Left lung (tissue), 10 donors: Measurements from ENCODE around the gene ASIC1. TPM values are rescaled to one million over a fixed set of nuclear protein-coding genes. Genes with fewer than 3 reads are reported as not detected.

Experiments
- ATAC-seq: fragments of 200-7000 bp; cut with Tn5 transposase; one replicate; pipeline ENCODE4 v1.9.1; 2020; ENCODE audit warnings: moderate library complexity
- DNase-seq, 4 donors: peaks; one replicate each; pipeline ENCODE4 v3.0.0-alpha.2; 2013 to 2020
- H3K27ac ChIP-seq, 2 donors: fragments of 200-600 bp; sonication (generic) in 1 of 2; one replicate each; pipeline versions ENCODE4 v1.5.0 to v1.8.0; 2020 to 2021
- H3K27me3 ChIP-seq, 2 donors: fragments of 200-600 bp; sonication (generic) in 1 of 2; one replicate each; pipeline versions ENCODE4 v1.5.0 to v1.8.0; 2020 to 2021
- H3K36me3 ChIP-seq, 2 donors: fragments of 200-600 bp; sonication (generic) in 1 of 2; one replicate each; pipeline versions ENCODE4 v1.5.0 to v1.8.0; 2020 to 2021
- H3K4me1 ChIP-seq, 2 donors: fragments of 200-600 bp; one replicate each; pipeline ENCODE4 v1.8.0; 2021
- H3K4me3 ChIP-seq, 2 donors: fragments of 200-600 bp; sonication (generic) in 1 of 2; one replicate each; pipeline versions ENCODE4 v1.5.0 to v1.8.0; 2020 to 2021; ENCODE audit warnings: mild to moderate bottlenecking in 1 of 2
- H3K9me3 ChIP-seq, 2 donors: fragments of 200-600 bp; sonication (generic) in 1 of 2; one replicate each; pipeline versions ENCODE4 v1.5.0 to v1.8.0; 2020 to 2021
- intact Hi-C, 2 donors: fragments of 100-400 bp; cut with DNase I; formaldehyde crosslinking; loops; one replicate each; pipeline versions ENCODE4 v1.11.2 to v1.14.2; 2022
- polyA plus RNA-seq, 6 donors: library from polyadenylated mRNA; unstranded; fragments of 120-200 nt; gene quantifications; one replicate each; pipeline ENCODE4 v1.2.1, GENCODE V29; 2013; ENCODE audit not compliant: insufficient read length in 6 of 6
- total RNA-seq, 2 donors: library from RNA; stranded (reverse); fragmentation: NEBNext Ultra II Directional; extraction: Animal tissue kit (Norgen Biotek cat#: 25700); gene quantifications; one replicate each; pipeline ENCODE4 v1.2.1, GENCODE V29; 2021
- TF ChIP-seq, protein P1 (sequence below), 2 donors: fragments of 200-600 bp; sonication (generic) in 1 of 2; IDR thresholded peaks; one replicate each; pipeline versions ENCODE4 v1.5.0 to v1.8.0; 2021; ENCODE audit warnings: antibody characterized with exemption in 2 of 2
- donor health status: DM: no; HTN: yes; CAD: no.
- donor health status: DM: no; HTN: no; CAD: no.

ASIC1 gene
- total and polyA plus RNA-seq, 8 donors = 2.1 to 15.4 (median 8.7) TPM

DNA sequence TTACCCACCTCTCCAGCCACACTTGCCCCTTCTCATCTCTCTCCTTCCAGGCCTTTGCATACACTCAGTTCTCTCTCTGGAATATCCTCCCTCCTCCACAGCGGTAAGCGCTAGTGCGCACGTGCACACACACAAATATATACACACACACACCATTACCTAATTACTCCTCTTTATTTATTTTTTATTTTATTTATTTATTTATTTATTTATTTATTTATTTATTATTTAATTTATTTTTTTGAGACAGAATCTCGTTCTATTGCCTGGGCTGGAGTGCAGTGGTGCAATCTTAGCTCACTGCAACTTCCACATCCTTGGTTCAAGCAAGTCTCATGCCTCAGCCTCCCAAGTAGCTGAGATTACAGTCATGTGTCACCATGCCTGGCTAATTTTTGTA, 11.7 kb downstream of the ASIC1 start:
- ATAC-seq (no peak), DNase-seq (no peak)
- Histone ChIP-seq H3K9me3 (no peaks in the 10 kb centered on the region), H3K4me1 (peaks cover 3 to 8% of the 10 kb centered on the region in 2 donors), H3K27ac (no peak overlapping the region), H3K36me3 (no peaks in the 10 kb centered on the region), H3K4me3 (no peak overlapping the region), H3K27me3 (no peaks in the 10 kb centered on the region)
- intact Hi-C loops = no loop called here
- TF ChIP-seq, protein P1, sequence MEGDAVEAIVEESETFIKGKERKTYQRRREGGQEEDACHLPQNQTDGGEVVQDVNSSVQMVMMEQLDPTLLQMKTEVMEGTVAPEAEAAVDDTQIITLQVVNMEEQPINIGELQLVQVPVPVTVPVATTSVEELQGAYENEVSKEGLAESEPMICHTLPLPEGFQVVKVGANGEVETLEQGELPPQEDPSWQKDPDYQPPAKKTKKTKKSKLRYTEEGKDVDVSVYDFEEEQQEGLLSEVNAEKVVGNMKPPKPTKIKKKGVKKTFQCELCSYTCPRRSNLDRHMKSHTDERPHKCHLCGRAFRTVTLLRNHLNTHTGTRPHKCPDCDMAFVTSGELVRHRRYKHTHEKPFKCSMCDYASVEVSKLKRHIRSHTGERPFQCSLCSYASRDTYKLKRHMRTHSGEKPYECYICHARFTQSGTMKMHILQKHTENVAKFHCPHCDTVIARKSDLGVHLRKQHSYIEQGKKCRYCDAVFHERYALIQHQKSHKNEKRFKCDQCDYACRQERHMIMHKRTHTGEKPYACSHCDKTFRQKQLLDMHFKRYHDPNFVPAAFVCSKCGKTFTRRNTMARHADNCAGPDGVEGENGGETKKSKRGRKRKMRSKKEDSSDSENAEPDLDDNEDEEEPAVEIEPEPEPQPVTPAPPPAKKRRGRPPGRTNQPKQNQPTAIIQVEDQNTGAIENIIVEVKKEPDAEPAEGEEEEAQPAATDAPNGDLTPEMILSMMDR (IDR thresholded peaks at IDR 0.05) = no peak

DNA sequence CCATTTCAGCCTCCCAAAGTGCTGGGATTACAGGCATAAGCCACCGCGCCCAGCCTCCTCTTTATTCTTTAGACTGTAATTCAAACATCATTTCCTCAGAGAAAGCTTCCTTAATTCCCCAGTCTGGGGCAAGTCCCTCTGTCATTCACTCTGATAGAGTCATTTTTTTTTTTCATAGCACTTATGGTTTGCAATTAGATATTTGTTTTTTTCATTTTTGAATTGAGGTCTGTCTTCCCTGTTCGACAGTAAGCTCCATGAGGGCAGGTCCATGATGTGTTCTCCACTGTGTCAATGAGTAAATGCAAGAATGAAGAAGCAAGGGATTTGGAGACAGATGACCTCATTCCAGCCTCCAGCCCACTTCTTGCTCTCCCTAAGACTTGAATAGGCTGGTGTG, 12.1 kb downstream of the ASIC1 start:
- H3K27me3 ChIP-seq = no peaks in the 10 kb centered on the region
- DNase-seq (no peak), ATAC-seq (no peak)
- no peaks in the 10 kb centered on the region for H3K9me3 ChIP-seq
- no peaks in the 10 kb centered on the region for H3K36me3 ChIP-seq
- H3K27ac ChIP-seq = no peak overlapping the region
- intact Hi-C loops = no loop called here
- peaks cover 3 to 8% of the 10 kb centered on the region in 2 donors for H3K4me1 ChIP-seq
- H3K4me3 ChIP-seq = no peak overlapping the region
- TF ChIP-seq, protein P1 (IDR thresholded peaks at IDR 0.05) = no peak

DNA sequence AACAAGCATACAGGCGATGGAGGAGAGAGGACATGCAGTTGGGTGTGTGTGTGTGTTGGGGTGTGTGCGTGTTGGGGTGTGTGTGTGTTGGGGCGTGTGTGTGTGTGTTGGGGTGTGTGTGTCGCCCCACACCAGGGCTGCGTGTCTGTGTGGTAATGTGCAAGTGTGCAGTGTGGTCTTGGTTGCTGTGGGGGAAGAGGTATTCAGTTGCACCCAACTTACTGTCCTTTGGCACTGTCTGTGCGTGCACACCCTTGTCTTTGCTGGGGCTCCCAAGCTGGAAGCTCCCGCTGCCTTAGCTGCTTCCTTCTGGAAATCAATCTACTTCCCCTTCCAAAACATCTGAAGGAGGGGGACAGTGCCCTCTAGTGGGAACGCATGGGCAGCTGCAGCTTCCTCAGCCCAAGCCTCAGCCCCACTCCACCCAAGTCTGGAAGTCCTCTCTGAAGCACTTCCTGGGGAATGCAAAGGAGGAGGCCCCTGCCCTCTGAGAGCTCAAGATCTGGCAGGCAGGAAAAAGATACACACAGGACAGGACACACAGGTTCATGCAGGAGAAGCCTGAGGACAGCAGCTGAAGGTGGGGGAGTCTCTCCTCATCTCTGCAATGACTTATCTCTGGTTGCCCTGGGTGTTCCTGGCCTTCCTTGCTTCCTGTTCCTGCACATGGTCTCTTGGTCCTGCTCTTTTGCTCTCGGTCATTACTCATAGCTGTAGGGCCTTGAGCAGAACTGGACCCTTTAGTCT, 13.1 kb downstream of the ASIC1 start:
- Histone ChIP-seq H3K36me3 (no peaks in the 10 kb centered on the region), H3K9me3 (no peaks in the 10 kb centered on the region), H3K4me1 (peaks cover 3 to 14% of the 10 kb centered on the region in 2 donors), H3K27me3 (no peaks in the 10 kb centered on the region), H3K4me3 (no peak overlapping the region), H3K27ac (no peak overlapping the region)
- ATAC-seq = peak; percentile 87
- DNase-seq = peak; percentile 82 to 91 (median 85)
- TF ChIP-seq, protein P1 (IDR thresholded peaks at IDR 0.05) = peak; percentile 89 to 97
- intact Hi-C loops = no loop called here

DNA sequence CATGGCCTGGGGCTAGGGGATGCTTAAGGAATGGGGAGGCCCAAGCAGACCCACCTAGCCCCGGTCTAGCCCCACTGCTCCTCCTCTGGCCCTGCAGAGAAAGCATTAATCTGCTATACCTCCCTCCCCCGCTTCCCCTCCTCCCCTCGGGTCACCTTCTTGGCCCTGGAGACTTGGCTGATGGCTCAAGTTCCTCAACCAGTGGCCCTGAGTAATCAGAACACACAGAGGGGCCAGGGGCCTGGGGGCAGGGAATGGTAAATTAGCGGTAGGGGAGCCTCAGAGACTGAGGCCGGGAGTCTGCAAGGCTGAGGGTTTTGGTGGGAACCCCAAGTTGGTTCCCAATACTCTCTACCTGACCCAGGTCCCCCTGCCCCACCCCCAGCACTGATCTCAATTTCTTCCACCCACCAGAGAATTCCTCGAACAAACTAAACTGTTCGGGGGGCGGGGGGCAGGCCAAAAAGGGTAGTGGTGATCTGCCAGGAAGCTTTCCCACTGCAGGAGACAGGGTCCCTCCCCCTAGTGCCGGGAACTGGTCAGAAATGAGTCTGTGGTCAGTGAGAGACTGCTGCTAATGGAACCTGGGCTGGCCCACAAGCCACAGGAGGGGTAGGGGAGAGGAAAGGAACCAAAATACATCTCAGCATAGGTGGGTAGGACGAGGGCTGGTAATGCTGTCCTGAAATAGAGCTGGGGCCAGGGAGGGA, 15.0 kb downstream of the ASIC1 start:
- intact Hi-C loops = no loop called here
- TF ChIP-seq, protein P1 (IDR thresholded peaks at IDR 0.05) = no peak
- DNase-seq (no peak), ATAC-seq (no peak)
- no peaks in the 10 kb centered on the region for H3K36me3 ChIP-seq
- H3K4me1 ChIP-seq = peaks cover 3 to 14% of the 10 kb centered on the region in 2 donors
- H3K27me3 ChIP-seq = no peaks in the 10 kb centered on the region
- no peak overlapping the region for H3K4me3 ChIP-seq
- H3K9me3 ChIP-seq = no peaks in the 10 kb centered on the region
- H3K27ac ChIP-seq = no peak overlapping the region

DNA sequence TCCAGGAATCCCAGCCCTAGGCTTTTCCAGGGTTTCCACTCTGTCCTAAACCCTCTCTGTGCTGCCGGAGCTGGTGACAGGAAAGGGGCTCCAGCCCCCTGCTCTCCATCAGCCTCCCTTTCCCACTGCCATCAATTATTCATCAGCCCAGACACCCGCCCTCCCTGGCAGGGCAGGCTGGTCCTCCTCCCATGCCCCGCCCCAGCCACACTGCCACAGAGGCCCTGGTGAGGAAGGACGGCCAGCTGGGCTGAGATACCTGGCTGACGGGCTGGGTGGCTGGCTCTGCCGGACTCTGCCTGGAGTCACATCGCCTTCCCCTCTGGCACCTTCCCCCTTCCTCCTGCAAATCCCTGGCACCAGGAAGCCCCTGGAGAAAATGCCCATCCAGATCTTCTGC, 15.8 kb downstream of the ASIC1 start:
- peak in 1 of 4 donors; percentile 65 for DNase-seq
- intact Hi-C loops = no loop called here
- TF ChIP-seq, protein P1 (IDR thresholded peaks at IDR 0.05) = no peak

More for the DNA sequence above, 15.8 kb downstream of the ASIC1 start:
- no peak for ATAC-seq
- Histone ChIP-seq H3K27ac (no peak overlapping the region), H3K9me3 (no peaks in the 10 kb centered on the region), H3K27me3 (no peaks in the 10 kb centered on the region), H3K4me3 (no peak overlapping the region), H3K36me3 (no peaks in the 10 kb centered on the region), H3K4me1 (peaks cover 3 to 14% of the 10 kb centered on the region in 2 donors)
